Measurements from ENCODE around the gene TPRN. TPM values are rescaled to one million over a fixed set of nuclear protein-coding genes. Genes with fewer than 3 reads are reported as not detected.

Gene TPRN
- total RNA-seq, 1 experiment from 2014 or later: 7.4 TPM

GRCh38 chr9:137213160-137214060 is 12.9 kb upstream of the TPRN start:
- no peak for DNase-seq (ENCODE audit: extremely low read depth, low read depth)

- no peak for DNase-seq (ENCODE audit: extremely low read depth, low read depth)
Observed at GRCh38 chr9:137212520-137212919, 12.0 kb upstream of the TPRN start.

GRCh38 chr9:137211532-137211931 is 11.0 kb upstream of the TPRN start:
- no peak for DNase-seq (ENCODE audit: extremely low read depth, low read depth)

GRCh38 chr9:137206602-137207001 is 6.1 kb upstream of the TPRN start:
- DNase-seq (ENCODE audit: extremely low read depth, low read depth): no peak

- peak; percentile 80 for DNase-seq (ENCODE audit: extremely low read depth, low read depth)
Observed at GRCh38 chr9:137205126-137206069, 4.9 kb upstream of the TPRN start, which contains the start of the genes NDOR1 and TMEM203. Gene NDOR1, plus strand, starts transcription at chr9:137205700. Its CDS starts 78 bp downstream, at chr9:137205778. Gene TMEM203, minus strand, starts transcription at chr9:137205648. Its CDS starts 234 bp downstream, at chr9:137205414.

GRCh38 chr9:137204731-137205125 is 4.2 kb upstream of the TPRN start:
- no peak for DNase-seq (ENCODE audit: extremely low read depth, low read depth)

GRCh38 chr9:137202966-137203365 is 2.4 kb upstream of the TPRN start:
- DNase-seq (ENCODE audit: extremely low read depth, low read depth): no peak

GRCh38 chr9:137201205-137201868 is 796 bp upstream of the TPRN start:
- no peak for DNase-seq (ENCODE audit: extremely low read depth, low read depth)

- DNase-seq (ENCODE audit: extremely low read depth, low read depth): no peak
Observed at GRCh38 chr9:137199411-137200121, 975 bp downstream of the TPRN start.

- DNase-seq (ENCODE audit: extremely low read depth, low read depth): no peak
Observed at GRCh38 chr9:137198902-137199283, 1.6 kb downstream of the TPRN start.

GRCh38 chr9:137198051-137198901 is 2.3 kb downstream of the TPRN start:
- no peak for DNase-seq (ENCODE audit: extremely low read depth, low read depth)

GRCh38 chr9:137195525-137196220 is 4.9 kb downstream of the TPRN start:
- no peak for DNase-seq (ENCODE audit: extremely low read depth, low read depth)

- no peak for DNase-seq (ENCODE audit: extremely low read depth, low read depth)
Observed at GRCh38 chr9:137194909-137195308, 5.6 kb downstream of the TPRN start.

GRCh38 chr9:137194388-137194787 is 6.2 kb downstream of the TPRN start:
- no peak for DNase-seq (ENCODE audit: extremely low read depth, low read depth)

GRCh38 chr9:137193771-137194170 is 6.8 kb downstream of the TPRN start:
- no peak for DNase-seq (ENCODE audit: extremely low read depth, low read depth)

- DNase-seq (ENCODE audit: extremely low read depth, low read depth): no peak
Observed at GRCh38 chr9:137192859-137193258, 7.7 kb downstream of the TPRN start.

GRCh38 chr9:137192448-137192780 is 8.1 kb downstream of the TPRN start:
- no peak for DNase-seq (ENCODE audit: extremely low read depth, low read depth)

GRCh38 chr9:137191691-137192447 is 8.7 kb downstream of the TPRN start:
- DNase-seq (ENCODE audit: extremely low read depth, low read depth): no peak

Data from NCI-H460 (cell line).